Measurements from ENCODE around the gene PLBD2.
"Not testable (repeated sequence)": the region's sequence is repeated elsewhere in the genome, so short reads cannot be mapped to it uniquely, and the experiment has no call there.

Gene PLBD2

DNA sequence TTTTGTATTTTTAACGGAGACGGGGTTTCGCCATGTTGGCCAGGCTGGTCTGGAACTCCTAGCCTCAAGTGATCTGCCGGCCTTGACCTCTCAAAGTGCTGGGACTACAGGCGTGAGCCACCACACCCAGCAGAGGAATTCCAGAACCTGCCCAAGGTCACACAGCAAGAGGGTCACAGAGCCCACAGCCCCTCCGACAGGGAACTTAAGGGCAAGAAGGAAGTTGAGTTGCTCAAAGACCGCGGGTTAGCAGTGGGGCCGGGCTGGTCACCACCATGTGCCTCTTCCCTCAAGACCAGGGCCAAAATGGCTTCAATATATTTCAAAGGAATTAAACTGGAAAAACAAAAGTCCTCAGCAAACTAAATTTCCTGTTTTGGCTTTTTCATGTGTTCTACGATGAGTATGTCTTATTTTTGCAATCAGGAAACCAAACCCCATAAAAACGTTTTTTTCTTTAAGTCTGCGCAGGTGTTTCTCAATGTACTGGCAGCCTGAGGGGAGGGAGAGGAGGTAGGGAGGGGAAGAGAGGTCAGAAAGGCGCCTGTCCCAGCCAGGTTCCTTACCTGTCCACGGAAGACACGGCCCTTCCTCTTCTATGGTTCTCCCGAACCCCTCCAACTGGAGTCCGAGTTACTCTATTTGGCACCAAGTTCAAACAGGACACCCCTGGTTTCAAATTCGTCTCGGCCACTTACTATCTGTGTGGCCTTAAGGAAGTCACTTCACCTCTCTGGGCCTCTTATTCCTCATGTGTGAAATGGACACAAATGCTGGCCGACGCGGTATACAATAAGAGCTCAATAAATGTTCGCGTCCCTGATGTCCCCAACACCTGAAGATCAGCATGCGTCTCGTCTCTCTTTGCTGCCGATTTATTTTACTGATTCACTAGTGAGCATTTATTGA, 24.3 kb upstream of the PLBD2 start:
- peak; percentile 45 for DNase-seq

DNA sequence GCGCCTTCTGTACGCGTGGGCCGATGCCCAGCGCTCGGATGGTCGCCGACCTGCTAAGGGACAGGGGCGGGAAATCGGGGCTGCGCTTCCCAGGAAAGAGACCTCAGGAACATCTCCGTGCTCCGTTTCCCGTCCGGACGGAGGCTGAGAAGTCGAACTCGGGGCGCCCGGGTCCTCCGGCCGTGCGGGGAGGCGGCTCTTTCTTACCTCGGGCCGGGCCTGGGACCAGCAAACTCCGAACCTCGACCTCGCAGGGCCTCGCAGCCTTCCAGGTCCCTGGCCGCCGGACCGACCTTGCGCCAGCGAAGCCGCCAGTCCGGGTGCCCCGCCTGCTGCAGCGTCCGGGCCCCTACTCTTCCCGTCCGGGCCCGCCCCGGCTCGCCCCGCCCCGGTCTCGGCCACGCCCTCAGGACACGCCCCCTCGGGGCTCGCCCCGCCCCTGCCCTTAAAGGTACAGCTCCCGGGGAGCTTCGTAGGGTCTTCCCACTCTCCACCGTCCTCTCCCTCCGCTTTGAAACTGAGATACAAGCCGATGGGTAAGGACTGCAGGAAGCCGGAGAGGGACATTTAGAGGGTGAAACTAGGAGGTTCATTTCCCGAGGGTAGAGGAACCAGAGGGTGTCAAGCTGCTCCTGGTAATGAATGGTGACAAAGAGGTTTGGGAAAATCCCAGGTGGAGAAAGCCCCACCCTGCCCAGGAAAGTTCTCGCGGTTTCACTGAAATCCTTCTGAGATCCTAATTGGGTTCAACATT, 23.4 kb upstream of the PLBD2 start, which contains the start of gene SLC8B1:
Gene SLC8B1, minus strand, starts transcription at position 324 of the 754 bp plus-strand sequence. CDS start 2,231 bp downstream, outside the sequence.
- peak; percentile 88 for DNase-seq

DNA sequence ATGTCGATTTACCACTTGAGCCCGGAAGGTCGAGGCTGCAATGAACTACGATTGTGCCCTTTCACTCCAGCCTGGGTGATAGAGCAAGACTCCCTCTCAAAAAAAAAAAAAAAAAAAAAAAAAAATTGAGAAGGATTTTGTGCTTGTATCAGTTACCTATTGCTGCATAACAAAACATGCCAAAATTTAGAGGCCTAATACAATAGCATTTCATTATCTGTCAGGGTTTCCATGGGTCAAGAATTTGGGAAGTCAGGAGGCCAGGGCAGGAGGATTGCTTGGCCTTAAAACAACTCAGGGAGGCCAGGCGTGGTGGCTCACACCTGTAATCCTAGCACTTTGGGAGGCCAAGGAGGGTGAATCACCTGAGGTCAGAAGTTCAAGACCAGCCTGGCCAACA, 18.8 kb upstream of the PLBD2 start:
- no peak for DNase-seq

DNA sequence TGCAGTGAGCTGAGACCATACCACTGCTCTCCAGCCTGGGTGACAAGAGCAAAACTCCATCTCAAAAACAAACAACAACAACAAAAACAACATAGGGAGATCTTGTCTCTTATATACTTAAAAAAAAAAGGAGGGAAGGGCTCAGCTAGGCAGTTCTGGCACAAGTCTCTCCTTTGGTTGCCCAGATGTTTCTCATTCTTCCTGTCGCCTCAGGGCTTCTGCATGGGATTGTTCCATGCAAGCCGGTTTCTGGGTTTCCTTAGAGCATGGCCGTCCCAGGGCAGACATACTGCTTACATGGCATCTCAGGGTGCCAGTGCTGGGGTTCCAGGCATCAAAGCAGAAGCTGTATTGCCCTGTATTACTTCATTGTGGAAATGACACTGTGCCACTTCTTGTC, 18.3 kb upstream of the PLBD2 start:
- no peak for DNase-seq

DNA sequence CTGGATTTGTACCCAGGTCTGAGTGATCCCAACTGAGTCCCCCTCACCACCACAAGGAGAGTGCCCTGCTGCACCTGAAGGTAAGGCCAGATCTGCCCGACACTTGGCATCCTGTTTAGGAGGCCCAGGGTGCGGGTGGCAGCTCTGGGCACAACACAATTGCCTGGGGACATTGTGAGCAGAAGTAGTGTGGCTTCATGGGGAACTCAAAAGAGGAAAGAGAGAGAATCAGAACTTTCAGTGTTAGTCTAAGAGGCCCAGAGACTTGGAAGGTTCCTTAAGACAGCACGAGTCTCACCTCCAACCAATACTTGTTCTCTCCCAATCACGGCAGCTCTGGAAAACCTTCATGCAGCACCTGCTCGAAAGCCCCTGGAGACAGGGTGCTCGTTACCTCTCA, 16.9 kb upstream of the PLBD2 start:
- no peak for DNase-seq

DNA sequence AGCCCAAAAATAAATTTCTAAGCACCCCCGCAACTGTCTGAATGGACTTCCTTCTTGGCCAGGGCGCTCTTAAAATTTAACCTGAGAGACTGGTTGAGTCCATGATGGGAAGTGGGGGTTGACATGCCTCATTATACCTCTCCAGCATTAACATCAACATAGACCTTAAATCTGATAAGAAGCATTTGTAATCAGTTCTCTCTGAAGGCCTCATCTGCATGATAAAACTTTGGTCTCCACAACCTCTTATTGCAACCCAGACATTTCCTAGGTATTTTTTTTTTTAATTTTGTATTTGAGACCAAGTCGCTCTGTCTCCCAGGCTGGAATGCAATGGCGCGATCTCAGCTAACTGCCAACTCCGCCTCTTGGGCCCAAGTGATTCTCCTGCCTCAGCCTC, 13.1 kb upstream of the PLBD2 start:
- DNase-seq = no peak

DNA sequence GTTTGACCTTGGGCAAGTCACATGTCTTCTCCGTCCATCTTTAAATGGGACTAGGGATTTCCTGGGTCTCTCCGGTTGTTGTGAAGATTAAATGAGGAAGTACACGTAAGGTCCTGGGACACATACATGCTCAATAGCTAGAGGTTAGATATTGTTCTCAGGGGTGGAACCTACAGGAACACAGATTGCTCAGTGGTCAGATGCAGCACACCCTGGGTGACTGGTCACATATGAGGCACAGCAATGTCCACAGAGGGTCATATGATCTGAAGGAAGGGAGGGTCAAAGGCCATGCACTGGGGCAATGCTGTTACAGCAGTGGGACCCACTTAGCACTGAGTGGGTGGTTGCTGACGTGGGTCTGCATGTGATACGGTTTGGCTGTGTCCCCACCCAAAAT, 12.0 kb upstream of the PLBD2 start:
- DNase-seq = no peak

DNA sequence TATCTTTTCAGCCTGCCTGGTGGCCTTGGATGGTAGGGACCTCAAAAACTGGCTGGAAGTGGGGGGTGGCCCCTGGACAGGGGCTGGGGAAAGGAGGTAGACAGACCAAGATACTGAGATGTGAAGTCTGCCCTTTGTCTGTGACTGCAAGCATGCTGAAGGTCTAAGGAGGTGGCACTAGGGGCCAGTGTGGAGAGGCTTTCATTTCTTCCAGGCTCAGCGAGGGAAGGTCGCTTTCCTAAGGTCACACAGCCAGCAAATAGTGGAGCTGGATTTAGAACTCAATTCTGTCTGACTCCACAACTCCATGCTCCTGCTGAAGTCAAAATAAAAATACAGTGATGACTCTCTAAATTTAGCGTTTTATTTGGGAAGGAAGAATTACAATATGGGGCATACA, 11.3 kb upstream of the PLBD2 start:
- DNase-seq = no peak

DNA sequence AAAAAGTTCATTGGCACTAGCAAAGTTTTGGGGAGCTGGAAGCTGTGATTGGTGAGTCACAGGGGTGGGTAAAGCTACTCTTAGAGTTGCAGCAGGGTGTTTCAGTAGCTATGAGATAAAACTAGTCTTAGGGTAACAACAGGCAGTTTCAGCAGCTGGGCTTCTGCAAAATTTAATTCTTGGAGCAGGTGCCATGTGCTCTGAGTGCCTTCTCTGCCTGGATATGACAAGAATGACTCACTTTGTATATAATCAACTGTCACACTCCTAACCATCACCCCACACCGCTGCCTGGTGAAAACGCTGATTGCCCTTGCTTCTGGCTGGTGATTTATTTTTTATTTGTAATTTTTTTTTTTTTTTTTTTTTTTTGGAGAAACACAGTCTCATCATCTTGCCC, 10.5 kb upstream of the PLBD2 start:
- no peak for DNase-seq

DNA sequence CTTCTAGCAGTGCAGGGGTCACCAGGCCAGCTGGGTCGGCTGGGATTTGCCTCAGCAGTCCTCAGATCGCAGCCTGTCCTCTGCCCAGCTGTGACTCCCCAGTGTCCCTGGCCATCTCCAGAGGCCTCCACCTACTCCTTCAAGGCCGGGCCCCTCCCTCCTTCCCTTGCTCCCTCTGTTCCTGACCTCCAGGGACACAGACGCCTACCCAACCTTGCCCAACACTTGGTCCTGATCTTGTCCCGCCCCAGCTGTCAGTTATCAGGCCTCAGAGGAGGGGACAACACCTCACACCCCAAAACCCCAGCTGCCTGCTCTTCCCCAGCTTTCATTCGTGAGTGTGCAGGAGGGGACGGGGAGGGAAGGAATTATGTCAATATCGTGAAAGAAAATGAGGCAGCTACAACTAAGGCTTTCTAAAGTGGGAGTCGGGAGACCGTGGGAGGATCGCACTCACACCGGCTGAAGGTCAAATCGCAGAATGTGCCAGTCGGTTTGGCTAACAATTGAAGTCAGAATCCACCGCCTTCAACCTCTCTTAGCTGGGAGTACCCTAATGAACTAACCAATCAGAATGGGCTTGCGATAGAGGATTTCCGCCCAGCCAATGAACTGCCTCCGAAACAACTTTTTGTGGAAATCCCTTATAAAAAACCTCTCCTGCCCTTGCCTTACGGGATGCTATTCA, 9.4 kb upstream of the PLBD2 start:
- no peak for DNase-seq

DNA sequence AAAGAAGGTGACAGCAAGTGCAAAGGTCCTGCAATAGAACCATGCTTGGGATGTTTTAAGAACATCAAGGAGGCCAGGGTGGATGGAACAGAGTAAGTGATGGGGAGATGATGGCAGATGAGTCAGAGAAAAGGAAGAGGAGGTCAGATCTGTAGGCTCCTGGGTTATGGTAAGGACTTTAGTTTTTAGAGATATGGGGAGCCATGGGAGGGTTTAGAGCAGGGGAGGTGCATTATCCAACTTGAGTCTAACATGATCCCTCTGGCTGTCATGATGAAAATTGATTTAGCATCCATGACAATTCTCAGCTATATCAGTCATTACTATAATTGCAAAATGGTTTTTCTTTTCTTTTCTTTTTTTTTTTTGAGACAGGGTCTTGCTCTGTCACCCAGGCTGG, 7.3 kb upstream of the PLBD2 start:
- no peak for DNase-seq

DNA sequence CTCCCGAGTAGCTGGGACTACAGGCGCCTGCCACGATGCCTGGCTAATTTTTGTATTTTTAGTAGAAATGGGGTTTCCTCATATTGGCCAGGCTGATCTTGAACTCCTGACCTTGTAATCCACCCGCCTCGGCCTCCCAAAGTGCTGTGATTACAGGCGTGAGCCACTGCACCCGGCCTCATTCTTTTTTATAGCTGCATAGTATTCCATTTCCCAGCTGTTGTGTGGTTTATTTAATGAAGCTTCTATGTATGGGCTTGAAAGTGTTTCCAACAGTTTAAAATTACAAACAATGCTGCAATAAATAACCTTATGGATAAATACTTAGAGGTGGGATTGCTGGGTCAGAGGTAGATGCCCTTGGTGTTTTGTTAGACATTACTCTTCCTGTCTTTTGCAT, 4.2 kb upstream of the PLBD2 start:
- not testable (repeated sequence) for DNase-seq

DNA sequence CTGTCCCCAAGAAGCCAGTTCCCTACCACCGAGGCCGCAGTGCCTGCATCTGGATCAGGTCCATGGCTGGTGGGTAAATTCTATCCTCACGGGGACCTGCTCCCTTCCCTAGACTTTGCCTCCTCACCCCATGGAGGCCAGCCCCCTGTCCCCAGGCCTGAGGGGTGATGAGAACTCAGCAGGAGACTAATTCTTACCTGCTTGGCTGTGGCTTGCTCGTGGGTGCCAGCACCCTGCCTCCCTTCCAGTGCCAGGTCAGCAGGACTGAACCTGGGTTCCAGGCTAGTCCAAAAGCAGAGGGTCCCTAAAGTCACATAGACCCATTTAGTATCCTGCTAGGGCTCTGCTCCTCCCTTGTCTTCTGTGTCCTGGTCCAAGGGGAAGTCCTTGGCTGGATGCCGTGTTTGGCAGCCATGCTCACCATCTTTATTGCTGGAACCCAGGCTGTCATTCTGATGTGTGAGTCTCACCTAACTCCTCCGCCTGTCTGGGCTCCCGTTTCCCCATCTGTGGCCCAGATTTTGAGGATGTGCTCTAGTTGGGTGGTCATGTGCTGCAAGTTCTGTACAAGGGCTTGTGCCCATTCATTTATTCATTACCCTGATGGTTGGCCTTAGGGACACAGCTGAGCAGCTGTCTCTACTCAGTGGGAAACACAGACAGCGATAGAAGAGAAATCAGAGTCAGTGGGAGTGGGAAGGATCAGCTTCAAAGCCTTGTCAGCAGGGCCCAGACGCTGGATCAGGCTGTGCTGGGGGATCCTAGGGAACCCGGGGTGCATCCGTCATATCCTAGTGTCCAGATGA, 949 bp downstream of the PLBD2 start:
- DNase-seq = peak; percentile 45

DNA sequence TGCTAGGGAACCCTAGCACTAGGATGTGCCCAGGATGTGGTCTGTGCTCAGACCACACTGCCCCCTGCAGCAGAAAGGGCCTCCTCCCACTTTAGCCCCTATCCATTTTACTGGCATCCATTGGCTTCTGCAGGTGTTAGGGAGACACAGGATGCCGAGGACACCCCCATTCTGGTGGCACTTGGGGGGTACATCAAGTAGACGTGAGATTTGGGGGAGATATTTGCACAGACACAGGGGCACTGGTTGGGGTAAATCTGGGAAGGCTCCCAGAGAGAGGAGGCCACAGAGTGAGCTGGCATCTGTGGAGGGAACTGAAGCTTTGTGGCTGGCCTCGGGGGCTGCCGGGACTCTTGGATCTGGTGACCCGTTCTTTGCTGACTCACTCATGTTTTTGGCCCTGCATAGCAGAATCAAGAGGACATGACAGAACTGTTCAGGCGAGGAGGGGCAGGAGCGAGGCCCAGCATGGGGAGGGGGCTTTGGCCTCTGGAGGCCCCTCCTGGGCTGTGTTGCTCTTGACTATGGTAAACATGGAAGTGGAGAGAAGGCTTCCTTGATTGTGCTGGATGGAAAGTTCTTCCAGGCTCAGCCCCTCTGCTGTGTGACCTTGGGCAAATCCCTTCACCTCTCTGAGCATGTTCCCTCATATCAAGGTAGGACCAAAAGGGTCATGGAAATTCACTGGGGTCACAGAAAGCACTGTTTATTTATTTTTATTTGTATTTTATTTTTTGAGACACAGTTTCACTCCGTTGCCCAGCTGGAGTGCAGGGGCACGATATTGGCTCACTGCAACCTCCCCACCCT, 1.8 kb downstream of the PLBD2 start:
- DNase-seq = no peak

DNA sequence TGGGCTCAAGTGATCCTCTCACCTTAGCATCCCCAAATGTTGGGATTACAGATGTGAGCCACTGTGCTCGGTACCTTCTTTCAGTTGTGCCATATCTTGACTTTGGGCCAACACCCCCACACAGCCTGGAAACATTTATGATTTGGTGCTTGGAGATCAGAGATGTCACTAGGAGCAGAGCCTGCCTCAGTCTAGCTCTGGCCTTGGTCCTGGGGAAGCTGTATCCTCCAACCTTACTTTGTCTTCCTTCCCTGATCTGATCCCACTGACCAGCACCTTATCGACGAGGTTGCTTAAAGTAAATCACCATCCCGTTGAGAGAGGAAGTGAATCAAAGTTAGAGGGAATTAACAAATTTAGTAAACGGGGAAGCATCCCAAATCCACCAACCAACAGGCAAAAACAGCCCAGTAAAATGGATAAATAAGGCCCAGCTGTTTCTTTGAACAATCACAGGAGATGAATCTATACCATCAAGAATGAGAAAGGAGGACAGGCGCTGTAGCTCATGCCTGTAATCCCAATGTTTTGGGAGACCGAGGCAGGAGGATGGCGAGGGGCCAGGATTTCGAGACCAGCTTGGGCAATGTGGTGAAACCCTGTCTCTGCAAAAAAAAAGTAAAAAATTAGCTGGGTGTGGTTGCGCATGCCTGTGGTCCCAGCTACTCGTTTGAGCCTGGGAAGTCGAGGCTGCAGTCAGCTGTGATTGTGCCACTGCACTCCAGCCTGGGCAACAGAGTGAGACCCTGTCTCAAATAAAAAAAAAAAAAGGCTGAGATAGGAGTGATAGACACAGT, 3.4 kb downstream of the PLBD2 start:
- DNase-seq = no peak

DNA sequence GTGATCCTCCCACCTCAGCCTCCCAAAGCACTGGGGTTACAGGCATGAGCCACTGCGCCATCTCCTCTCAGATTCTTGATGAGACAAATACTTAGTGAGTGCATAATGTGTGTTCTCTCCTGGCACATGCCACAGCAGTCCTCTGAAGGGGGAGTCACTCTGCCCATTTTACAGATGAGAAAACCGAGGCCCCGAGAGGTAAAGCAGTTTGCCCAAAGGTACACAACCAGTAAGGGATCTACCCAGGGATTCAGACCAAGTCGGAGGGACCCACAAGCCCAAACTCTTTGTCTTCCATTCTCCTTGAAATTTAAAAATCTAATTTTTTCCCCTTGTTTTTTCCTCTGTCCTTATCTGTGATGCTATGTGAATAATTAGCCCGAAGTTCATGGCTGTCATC, 6.3 kb downstream of the PLBD2 start:
- no peak for DNase-seq

DNA sequence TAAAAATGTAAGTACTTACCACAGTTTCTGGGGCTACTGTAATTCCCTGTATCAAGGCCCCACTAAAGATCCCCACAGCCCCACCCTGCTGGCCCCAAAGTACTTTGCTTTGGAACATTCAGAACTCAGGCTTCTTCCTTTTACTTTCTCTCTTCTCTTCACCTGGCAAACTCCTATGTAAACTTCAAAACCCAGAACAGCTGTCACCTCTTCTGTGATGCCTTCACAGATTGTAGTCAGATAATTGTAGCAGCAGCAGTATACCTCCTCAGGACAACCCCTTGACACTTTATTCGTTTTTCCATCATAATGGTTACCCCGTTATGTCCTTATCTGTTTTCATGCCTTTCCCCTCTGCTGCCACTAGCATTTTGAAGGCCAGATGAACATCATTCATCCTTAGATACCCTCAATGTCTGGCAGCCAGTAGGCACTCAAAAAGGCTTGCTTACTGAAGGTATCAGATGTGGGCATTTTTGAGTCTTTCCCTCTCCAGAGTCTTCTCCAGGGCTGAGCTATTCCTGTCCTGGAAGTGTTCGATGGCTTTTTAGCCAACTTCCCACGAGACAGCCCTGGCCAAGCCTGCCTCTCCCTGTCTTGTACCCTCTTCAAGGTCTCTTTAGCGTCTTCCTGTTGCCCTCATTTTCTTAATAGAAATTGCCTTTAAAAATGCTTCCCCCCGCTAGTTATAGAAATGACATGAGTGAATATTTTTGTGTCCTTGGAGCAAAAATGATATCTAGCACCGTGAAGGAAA, 7.4 kb downstream of the PLBD2 start:
- DNase-seq = no peak

DNA sequence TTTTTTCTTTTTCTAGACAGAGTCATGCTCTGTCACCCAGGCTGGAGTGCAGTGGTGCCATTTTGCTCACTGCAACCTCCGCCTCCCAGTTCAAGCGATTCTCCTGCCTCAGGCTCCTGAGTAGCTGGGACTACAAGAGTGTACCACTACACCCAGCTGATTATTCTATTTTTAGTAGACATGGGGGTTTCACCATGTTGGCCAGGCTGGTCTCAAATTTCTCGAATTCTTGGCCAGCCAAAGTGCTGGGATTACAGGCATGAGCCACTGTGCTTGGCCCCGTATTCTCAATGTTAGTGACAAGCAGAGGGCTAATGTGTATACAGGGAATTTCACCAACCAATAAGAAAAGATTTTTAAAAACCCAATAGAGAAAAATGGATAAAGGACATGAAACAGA, 8.4 kb downstream of the PLBD2 start:
- no peak for DNase-seq

DNA sequence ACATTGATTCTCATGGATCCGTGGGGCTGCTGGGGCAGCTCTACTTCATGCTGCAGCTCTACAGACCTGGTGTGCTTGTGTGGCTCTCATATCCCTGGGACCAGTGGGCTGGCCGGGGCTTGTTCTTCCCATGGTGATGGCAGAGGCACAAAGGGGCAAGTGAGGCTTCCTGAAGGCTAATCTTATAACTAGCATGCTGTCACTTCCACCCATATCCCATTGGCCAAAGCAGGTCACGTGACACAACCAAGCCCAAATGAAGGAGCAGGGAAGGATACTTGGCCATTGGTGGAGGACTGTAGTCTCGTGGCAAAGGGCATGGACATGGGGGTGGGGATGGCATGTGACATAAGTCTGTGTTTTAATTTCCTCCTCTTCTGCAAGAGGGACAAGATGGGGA, 9.9 kb downstream of the PLBD2 start:
- DNase-seq = no peak

All from right kidney (tissue), 1 donor.